Tibial artery (tissue), 4 donors: Measurements from ENCODE around the gene HGD.
A peak's percentile ranks its signal among the peaks of the same experiment; 100 is the strongest.

Experiments
- DNase-seq, 2 donors: peaks; one replicate each; pipeline ENCODE4 v3.0.0-alpha.2; 2019
- H3K27ac ChIP-seq, 2 donors: fragments of 200-600 bp; sonication (generic) in 1 of 2; 1 replicate in 1 of 2; 2 replicates in 1 of 2; pipeline ENCODE4 v1.5.1; 2018 to 2019; ENCODE audit warnings: mild to moderate bottlenecking in 1 of 2
- H3K27me3 ChIP-seq, 2 donors: fragments of 200-600 bp; sonication (generic) in 1 of 2; one replicate each; pipeline versions ENCODE4 v1.5.1 to v1.6.0; 2016 to 2019
- H3K36me3 ChIP-seq, 3 donors: fragments of 200-600 bp; sonication (generic) in 2 of 3; one replicate each; pipeline ENCODE4 v1.5.1; 2016 to 2019; ENCODE audit warnings: mild to moderate bottlenecking in 2 of 3
- H3K4me1 ChIP-seq, 4 donors: fragments of 200-600 bp; sonication (generic) in 2 of 4; 1 replicate in 3 of 4; 2 replicates in 1 of 4; pipeline ENCODE4 v1.5.1; 2016 to 2019
- H3K4me3 ChIP-seq, 2 donors: fragments of 200-600 bp; sonication (generic) in 1 of 2; 1 replicate in 1 of 2; 2 replicates in 1 of 2; pipeline ENCODE4 v1.5.1; 2018 to 2019; ENCODE audit warnings: mild to moderate bottlenecking in 2 of 2
- H3K9me3 ChIP-seq, 3 donors: fragments of 200-600 bp; sonication (generic) in 1 of 3; one replicate each; pipeline ENCODE4 v1.5.1; 2016 to 2019
- intact Hi-C: fragments of 100-400 bp; cut with DNase I; formaldehyde crosslinking; loops from one replicate; pipeline ENCODE4 v1.15.0; 2023; ENCODE audit warnings: low total_unique reads
- TF ChIP-seq, protein P1 (sequence below), 2 experiments: fragments of 200-600 bp in 1 of 2; fragments of 450-650 bp in 1 of 2; IDR thresholded peaks; one replicate each; pipeline ENCODE4 v1.5.1; 2017 to 2019; ENCODE audit warnings: antibody characterized with exemption in 2 of 2, mild to moderate bottlenecking in 1 of 2, moderate library complexity in 1 of 2

HGD gene

DNA sequence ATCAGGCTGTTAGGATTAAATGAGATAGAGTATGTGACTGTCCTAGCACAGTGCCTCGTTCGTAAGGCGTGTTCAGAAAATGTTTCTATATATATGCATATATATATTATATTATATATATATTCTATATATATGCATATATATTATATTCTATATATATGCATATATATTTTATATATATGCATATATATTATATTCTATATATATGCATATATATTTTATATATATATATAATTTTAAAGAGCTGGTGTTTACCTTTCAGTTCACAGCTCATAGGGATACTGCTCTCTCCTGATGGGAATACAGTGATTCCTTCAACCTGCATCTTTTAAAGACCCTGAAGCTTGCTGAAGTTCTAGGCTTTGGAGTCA, 85.2 kb downstream of the HGD start:
- no peak for DNase-seq
- Histone ChIP-seq H3K27me3 (no peaks in the 10 kb centered on the region), H3K9me3 (no peaks in the 10 kb centered on the region), H3K4me3 (peak overlapping the region; percentile 65 to 66), H3K27ac (peak overlapping the region; percentile 81 to 83), H3K4me1 (peaks cover 0 to 44% (median 29%) of the 10 kb centered on the region in 4 donors), H3K36me3 (peaks cover 6 to 21% (median 8%) of the 10 kb centered on the region in 3 donors)
- TF ChIP-seq, protein P1, sequence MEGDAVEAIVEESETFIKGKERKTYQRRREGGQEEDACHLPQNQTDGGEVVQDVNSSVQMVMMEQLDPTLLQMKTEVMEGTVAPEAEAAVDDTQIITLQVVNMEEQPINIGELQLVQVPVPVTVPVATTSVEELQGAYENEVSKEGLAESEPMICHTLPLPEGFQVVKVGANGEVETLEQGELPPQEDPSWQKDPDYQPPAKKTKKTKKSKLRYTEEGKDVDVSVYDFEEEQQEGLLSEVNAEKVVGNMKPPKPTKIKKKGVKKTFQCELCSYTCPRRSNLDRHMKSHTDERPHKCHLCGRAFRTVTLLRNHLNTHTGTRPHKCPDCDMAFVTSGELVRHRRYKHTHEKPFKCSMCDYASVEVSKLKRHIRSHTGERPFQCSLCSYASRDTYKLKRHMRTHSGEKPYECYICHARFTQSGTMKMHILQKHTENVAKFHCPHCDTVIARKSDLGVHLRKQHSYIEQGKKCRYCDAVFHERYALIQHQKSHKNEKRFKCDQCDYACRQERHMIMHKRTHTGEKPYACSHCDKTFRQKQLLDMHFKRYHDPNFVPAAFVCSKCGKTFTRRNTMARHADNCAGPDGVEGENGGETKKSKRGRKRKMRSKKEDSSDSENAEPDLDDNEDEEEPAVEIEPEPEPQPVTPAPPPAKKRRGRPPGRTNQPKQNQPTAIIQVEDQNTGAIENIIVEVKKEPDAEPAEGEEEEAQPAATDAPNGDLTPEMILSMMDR (IDR thresholded peaks at IDR 0.05) = no peak
- intact Hi-C loops = loop anchor here (5.0 to 10.0 kb wide), 2 partner anchors 145 to 1102 kb away; partner anchors contain the start of genes GTF2E1, RABL3 and TIMMDC1

DNA sequence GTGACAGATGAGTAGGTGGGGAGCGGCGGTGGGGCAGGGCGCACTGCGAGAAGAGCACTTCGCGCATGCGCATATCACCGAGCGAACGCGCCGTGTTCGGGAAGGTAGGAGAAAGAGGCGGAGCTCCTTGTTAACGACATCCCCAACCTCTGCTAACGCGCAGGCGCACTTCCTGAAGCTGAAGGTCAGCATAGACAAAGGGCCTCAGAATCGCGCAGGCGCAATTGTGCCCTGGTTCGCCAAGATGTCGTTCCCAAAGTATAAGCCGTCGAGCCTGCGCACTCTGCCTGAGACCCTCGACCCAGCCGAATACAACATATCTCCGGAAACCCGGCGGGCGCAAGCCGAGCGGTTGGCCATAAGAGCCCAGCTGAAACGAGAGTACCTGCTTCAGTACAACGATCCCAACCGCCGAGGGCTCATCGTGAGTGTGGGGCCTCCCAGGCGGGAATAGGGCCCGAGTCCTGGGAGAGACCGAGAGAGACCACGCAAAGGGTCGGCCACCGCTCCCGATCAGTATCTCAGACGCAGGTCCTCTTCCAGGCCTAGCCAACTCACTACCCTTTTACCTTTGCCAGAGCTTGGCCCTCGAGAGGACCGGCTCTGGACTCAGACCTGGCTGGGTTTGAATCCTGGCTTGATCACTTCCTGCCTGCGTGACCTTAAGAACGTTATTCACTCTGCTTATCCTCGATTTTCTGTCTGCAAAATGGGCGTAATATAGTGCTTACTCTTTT, 85.8 kb downstream of the HGD start, which contains the start of gene NDUFB4:
Gene NDUFB4, plus strand, starts transcription at position 221 of the 737 bp plus-strand sequence. Its CDS starts 24 bp downstream, at position 245.
- intact Hi-C loops = loop anchor here (5.0 to 10.0 kb wide), 2 partner anchors 146 to 1101 kb away; partner anchors contain the start of genes GTF2E1, RABL3 and TIMMDC1
- TF ChIP-seq, protein P1 (IDR thresholded peaks at IDR 0.05) = no peak
- Histone ChIP-seq H3K27me3 (no peaks in the 10 kb centered on the region), H3K27ac (peak within 1 kb of the TSS; percentile 81 to 83), H3K36me3 (peaks cover under 1 to 16% (median 3%) of the 10 kb centered on the region in 3 donors), H3K9me3 (no peaks in the 10 kb centered on the region), H3K4me3 (peak within 1 kb of the TSS; percentile 65 to 66), H3K4me1 (peaks cover 0 to 44% (median 29%) of the 10 kb centered on the region in 4 donors)
- DNase-seq = peak; percentile 96 to 98

DNA sequence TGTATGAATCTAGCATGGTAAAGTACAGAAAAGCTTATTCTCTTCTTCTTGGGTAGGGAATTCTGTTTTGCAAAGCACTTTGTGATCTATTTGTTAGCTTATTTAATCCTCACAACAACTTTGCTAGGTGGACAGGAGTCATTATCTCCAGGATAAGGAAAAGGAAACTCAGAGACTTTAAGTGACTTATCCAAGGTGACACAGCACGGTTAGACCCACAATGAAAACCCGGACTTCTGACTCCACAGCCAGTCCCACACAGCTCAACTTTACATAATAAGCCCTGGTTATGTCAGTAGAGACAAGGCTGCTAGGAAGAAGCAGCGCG, 86.3 kb downstream of the HGD start:
- H3K36me3 ChIP-seq = peaks cover 0 to 11% (median 0%) of the 10 kb centered on the region in 3 donors
- no peaks in the 10 kb centered on the region for H3K9me3 ChIP-seq
- no peaks in the 10 kb centered on the region for H3K27me3 ChIP-seq
- DNase-seq = no peak
- H3K27ac ChIP-seq = peak overlapping the region; percentile 81 to 83
- intact Hi-C loops = loop anchor here (5.0 to 10.0 kb wide), 2 partner anchors 147 to 1101 kb away; partner anchors contain the start of genes GTF2E1, RABL3 and TIMMDC1
- peaks cover 0 to 42% (median 29%) of the 10 kb centered on the region in 4 donors for H3K4me1 ChIP-seq
- peak overlapping the region; percentile 65 to 66 for H3K4me3 ChIP-seq
- TF ChIP-seq, protein P1 (IDR thresholded peaks at IDR 0.05) = no peak

DNA sequence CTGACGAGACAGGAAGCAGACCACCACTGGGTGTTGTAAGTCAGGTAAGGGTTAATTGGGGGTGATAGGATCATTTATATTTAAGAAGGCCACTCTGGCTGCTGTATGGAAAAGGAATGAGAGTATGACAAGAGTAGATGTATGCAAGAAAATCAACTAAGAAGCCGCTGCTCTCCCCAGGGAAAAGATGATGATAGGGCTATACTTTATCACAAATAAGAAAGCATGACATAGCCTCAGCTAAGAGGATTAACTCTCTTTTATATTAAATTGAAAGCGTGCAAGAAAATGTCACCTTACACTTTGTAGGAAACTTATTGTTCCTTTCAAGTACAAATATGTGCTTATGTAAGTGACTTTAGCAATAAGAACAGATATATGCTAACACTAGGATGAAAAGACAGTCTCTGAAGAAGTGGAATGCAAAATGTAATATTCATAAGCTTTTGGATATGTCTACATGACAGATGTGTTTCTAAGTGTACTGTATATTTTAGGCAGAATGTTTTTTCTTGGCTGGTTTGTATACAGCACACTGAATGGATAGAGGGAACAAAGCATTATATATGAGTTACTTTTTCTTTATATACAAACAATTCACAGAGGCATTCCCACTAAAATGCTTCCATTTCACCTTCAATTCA, 94.6 kb downstream of the HGD start:
- no peak overlapping the region for H3K4me3 ChIP-seq
- intact Hi-C loops = no loop called here
- no peak overlapping the region for H3K27ac ChIP-seq
- TF ChIP-seq, protein P1 (IDR thresholded peaks at IDR 0.05) = no peak
- H3K36me3 ChIP-seq = no peaks in the 10 kb centered on the region
- H3K4me1 ChIP-seq = no peaks in the 10 kb centered on the region
- peaks cover 0 to 3% (median 0%) of the 10 kb centered on the region in 3 donors for H3K9me3 ChIP-seq
- H3K27me3 ChIP-seq = no peaks in the 10 kb centered on the region
- no peak for DNase-seq
